NCI-H526 treated with DMSO at 0.1 percent for 48 hours (cell line): ENCODE data around the gene CLDN5.

ENCODE experiments used
- DNase-seq: peaks from one replicate; lab custom pipeline; 2025; lab: John Stamatoyannopoulos, UW

Gene CLDN5

GRCh38 chr22:19522190-19522880, 1.9 kb downstream of the CLDN5 start:
- no peak for DNase-seq

DNA sequence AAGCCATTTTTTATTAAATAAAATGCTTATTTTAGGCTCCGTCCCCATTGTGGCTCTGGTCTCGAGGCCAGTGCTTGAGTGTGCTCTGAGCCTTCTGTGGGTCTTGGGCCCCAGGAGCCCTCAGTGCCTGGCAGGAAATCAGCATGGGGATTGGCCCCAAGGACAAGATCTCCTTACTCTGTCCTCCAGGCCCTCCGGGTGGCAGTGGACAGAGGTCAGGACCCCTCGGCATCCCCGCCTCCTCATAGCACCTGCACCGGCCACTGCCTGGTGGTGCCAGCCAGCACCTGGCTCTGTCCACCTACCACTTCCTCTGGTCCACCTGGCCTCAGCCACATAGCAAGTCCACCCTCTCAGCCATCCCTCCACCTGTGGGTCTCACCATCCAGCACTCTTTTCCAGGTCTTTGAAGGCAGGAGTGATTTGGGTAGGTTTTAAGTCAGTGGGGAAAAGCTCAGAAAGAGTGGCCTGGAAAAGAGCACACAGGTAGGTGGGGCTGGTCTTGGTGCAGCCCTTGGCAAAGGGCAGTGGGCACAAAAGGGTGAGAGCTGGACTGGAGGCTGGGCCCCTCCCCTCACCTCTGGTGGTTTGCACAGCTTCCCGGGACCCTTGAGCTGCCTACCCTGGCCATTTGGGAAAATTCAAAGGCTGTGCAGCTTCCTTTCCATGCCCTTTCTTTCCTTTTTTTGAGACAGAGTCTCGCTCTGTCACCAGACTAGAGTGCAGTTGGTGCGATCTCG, 3.5 kb downstream of the CLDN5 start:
- DNase-seq: no peak

- no peak for DNase-seq
Observed at GRCh38 chr22:19520007-19520406, 4.2 kb downstream of the CLDN5 start.

GRCh38 chr22:19519041-19519926, 4.9 kb downstream of the CLDN5 start:
- no peak for DNase-seq

- no peak for DNase-seq
Observed at GRCh38 chr22:19518635-19519034, 5.6 kb downstream of the CLDN5 start.

DNA sequence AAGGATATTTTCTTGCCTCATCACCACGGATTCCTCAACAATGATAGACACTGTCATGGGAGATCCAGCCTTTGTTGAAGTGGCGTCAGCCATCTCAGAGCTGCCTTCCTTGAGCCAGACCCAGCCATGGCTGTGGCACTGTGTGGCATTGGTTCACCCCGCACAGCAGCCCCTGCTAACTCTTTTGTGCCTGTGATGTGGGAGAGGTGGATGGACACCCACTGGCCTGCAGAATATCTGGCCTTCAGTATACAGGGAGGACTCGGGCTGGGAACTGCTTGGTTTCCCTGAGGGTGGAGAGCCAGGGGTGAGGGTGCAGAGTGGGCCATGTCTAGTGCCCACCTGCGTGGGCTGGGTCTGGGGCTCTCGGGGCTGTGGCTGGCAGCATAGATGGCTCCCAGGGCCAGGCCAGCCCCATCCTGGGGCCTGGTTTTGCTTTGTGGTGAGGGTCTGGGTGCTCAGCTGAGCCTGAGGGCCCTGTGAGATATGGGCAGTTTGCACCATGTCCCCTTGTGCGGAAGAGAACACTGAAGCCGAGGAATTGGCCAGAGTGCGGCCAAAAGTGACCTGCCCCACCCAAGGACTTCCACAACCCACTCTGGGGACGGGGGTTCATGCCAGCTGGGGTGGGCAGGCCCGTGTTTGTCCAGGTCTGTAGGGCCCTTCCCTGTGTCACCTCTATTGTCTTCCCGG, 6.1 kb downstream of the CLDN5 start:
- no peak for DNase-seq

GRCh38 chr22:19517171-19517500, 7.1 kb downstream of the CLDN5 start:
- DNase-seq: no peak

DNA sequence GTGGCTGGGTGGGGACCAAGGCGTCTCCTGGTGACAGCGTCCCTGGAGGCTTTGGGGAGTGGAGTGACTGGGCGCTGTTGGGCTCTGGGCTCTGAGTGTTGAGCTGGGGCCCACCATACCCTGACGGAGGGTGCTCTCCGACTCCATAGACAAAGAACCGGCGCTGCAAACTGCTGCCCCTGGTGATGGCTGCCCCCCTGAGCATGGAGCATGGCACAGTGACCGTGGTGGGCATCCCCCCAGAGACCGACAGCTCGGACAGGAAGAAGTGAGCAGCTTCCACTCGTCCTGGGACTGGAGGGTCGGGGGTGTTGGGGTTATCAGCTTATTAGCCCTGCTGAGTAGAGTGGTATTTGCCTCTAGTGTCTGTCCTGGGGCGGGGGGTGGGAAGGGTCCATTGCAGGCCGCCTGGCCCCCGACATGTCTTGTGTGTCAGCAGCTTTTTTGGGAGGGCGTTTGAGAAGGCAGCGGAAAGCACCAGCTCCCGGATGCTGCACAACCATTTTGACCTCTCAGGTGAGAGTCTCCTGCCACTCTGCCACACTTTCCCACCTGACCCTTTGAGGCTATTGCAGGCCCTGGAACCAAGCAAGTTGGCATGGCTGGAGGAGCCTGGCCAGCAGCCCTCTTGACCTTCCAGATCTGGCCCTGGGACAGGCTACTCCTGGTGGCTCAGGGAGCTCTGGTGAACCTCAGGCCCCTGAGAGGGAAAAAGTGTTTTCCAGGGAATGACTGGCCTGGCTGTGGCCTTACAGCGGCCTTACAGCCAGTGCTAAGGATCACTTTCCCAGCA, 7.6 kb downstream of the CLDN5 start:
- no peak for DNase-seq

DNA sequence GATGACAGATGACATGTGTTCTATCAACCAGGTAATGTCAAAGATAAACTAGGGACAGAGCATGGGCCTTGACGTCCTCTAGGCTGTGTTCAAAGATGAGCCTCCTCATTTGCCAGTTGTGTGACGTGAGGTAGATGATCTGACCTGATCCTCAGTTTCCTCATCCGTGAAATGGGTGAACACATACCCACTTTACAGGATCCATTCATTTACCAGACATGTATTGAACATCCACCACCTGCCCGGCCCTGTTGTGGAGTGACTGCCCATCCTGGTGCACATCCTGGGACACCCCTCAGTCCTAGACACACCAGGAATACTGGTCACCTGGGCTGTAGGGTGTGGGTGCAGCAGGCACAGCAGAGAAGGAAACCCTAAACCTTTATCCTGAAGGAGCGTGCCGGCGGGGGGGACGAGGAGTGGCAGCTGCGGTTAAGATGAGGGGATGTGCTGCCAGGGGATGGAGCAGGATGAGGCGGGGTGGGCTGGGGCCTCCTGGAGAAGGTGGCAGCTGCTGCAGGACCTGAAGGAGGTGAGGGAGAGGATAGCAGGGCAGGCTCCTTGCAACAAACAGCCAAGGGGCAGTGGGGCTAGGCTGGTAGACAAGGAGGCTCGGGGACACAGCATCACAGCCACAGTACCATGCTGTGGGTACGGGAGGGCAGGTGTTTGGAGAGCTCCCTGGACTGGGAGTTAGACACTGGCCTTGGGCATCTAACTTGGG, 8.4 kb downstream of the CLDN5 start:
- DNase-seq: no peak

GRCh38 chr22:19514831-19515565, 9.2 kb downstream of the CLDN5 start:
- no peak for DNase-seq

DNA sequence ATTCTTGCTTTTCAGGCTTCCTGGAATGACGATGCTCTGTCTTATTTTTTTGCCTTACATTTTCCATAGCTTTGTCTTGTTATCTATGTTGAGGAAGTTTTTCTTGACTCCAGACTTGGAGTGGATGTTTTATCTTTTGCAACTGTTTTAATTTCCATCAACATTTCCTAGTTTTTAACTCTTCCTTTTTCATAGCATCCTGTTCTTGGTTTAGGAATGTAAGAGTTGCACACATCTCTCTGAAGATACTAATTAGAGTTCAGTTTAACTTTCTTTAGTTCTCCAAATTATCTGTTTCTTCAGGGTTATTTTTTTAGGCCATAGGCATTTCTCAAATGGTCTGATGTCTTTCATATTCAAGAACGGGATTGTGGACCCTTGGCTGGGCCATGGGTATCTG, 10.4 kb downstream of the CLDN5 start:
- no peak for DNase-seq

GRCh38 chr22:19510919-19511341, 13.3 kb downstream of the CLDN5 start:
- DNase-seq: no peak

DNA sequence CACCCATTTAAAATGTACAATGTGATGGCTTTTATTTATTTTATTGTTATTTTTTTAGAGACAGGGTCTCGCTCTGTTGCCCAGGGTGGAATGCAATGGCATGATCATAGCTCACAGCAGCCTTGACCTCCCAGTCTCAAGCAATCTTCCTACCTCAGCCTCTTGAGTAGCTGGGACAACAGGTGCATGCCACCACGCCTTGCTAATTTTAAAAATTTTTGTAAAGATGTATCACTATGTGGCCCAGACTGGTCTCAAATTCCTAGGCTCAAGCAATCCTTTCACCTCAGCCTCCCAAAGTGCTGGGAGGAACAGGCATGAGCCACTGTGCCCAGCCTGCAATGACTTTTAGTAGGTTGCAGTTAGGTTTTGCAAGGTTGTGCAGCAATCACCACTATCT, 14.3 kb downstream of the CLDN5 start:
- DNase-seq: no peak

- DNase-seq: no peak
Observed at GRCh38 chr22:19509191-19509590, 15.0 kb downstream of the CLDN5 start.

DNA sequence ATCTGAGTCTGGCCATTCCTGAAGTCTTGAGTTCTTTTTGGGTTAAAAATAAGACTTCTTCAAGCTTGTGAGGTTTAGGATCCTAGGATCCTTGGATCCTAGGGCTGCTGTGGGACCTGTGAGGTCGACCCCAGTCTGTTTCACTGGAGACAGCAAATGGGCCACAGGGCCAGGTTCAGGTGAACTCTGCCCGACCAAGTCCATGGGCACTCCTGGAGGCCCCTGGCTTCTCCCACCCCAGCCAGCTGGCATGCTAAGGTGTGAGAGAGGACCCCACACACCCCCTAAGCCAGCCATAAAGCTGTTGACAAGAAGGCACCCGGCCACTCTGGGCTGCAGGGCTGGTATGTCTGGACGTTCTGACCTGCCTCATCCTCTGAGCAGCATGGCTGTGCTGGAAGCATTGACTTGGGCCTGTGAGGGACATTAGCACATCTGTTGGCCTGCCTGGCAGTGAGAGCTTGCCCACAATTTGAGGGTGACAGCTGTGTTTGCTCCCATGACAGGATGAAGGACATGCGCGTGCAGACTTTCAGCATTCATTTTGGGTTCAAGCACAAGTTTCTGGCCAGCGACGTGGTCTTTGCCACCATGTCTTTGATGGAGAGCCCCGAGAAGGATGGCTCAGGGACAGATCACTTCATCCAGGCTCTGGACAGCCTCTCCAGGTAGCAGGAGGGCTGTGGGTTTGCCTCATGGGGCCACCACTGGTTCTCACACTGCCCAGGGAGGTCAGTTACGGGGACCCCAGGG, 16.0 kb downstream of the CLDN5 start:
- DNase-seq: no peak

DNA sequence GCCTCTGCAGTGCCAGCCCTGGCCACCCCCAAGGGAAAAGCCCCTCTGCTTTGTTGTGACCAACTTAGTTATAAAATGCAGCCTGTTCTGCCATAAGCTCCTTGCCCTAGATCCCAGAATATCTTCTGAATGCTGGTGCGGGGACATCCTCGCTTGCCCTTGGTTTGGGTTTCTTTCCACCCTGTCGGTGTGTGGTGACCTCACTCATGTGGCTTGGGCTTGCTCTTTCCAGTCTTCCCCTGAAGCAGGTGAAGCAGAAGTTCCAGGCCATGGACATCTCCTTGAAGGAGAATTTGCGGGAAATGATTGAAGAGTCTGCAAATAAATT, 16.7 kb downstream of the CLDN5 start:
- DNase-seq: no peak

- no peak for DNase-seq
Observed at GRCh38 chr22:19506212-19506611, 18.0 kb downstream of the CLDN5 start.

- DNase-seq: no peak
Observed at GRCh38 chr22:19505735-19506126, 18.5 kb downstream of the CLDN5 start.
